Embryonic facial prominence (tissue), 1 donor: Measurements from ENCODE around the gene CSNK1E.

Experiments
- DNase-seq: peaks from one replicate; pipeline ENCODE4 v3.0.0-alpha.2; 2016; ENCODE audit errors: extremely low spot score

CSNK1E gene

DNA sequence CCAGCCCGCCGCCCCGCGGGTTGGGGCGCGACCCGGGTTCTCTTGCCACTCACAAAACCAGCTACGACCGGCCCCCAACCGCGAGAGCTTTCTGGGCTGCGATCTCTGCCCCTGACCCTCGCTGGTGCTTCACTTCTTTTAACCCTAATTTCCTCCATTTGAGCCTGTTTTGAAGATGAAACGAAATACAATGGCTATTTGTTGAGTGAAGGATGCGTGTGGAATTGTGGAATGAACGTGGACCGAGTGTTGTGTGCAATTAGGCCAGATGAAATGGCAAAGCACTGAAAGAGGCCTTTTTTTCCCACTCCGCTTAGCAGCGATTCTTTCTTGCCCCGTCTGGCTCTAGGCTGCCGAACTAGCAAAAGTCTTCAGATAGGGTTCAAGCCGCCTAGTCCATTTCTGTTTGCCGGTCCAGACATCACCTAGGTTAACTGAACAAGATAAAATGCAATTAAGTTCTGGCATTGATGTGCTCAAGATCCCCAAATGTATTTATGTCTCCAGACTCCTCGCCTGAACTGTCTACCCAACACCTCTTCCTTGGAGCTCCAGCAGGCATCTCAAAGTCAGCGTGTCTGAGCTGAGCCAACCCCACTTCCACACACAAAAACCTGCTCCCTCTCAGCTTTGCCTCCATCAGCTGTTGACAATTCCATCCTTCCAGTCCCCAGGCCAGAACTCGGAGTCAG, 44.0 kb downstream of the CSNK1E start:
- DNase-seq, result no peak

DNA sequence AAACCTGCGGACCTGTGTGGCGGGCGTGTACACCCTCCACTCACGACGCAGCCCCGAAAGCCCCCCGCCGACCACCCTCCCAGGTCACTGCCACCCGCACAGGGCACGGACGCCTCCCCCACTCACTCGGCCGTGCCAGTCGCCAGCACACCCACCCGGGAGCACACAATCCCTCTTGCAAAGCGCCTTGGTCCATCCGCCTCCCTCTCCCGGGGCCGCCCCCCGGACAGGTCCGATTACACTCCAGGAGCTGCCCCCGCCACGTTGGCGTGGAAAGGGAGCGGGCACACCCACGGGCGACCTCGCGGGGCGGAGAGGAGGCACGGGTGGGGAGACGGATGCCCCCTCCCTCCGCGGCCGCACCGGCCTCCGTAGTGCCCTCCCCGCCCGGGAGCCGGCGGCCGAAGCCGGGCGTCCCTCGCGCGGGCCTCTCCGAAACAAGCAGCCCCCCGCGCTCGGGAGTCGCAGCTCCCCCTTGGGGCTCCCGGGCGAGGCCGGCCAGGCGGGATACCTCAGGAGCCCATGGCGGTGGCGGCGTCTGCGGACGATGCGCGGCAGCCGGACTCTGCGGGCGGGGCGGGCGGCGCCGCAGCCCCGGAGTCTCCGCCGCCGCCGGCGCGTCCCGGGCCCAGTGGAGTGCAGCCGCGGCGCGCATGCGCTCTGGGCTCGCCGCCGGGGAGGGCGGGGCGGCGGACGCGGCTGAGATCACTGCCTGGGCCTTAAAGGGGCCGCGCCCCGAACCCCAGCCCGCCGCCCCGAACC, 44.7 kb downstream of the CSNK1E start, which contains the start of gene TMEM184B:
TSS of gene TMEM184B (minus strand) at position 638 of the 762 bp plus-strand sequence. CDS start 25,049 bp downstream, outside the sequence.
- no peak for DNase-seq

DNA sequence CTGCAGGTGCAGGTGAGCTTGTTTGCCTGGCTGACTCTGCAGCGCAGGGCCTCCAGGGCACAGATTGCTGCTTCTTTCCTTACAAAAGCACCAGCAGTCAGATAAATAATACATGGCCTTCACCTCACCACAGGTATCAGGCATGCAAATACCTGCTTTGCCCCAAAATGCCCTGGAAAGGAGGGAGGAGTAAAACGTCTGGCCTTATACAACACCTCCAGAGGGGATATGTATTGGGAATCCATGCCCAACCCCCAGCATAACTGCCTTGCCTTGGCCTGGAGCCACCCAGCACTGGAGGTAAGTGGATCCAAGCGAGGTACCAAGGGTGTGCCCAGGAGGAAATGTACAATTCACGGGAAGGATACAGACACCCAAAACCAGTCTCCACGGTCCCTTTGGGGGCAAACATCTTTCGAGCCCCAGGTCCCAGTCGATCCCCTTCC, 45.3 kb downstream of the CSNK1E start:
- DNase-seq, result no peak

DNA sequence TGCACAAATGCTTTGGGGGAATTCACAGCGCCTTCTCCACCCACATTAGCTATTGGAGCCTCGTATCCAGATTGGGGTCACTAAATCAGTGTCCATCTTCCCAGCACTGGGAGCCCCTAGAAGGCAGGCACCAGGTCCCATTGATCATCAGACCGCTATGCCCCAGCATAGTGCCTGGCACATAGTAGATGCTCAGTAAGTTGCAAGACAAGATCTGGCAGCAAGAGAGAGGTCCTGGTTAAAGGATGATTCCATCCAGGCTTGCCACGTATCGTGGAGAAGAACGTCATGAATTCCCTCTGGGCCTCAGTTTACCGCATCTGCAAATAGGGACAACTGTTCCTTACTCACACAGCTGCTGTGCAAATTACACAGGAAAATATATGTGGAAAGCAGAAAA, 46.1 kb downstream of the CSNK1E start:
- no peak for DNase-seq

DNA sequence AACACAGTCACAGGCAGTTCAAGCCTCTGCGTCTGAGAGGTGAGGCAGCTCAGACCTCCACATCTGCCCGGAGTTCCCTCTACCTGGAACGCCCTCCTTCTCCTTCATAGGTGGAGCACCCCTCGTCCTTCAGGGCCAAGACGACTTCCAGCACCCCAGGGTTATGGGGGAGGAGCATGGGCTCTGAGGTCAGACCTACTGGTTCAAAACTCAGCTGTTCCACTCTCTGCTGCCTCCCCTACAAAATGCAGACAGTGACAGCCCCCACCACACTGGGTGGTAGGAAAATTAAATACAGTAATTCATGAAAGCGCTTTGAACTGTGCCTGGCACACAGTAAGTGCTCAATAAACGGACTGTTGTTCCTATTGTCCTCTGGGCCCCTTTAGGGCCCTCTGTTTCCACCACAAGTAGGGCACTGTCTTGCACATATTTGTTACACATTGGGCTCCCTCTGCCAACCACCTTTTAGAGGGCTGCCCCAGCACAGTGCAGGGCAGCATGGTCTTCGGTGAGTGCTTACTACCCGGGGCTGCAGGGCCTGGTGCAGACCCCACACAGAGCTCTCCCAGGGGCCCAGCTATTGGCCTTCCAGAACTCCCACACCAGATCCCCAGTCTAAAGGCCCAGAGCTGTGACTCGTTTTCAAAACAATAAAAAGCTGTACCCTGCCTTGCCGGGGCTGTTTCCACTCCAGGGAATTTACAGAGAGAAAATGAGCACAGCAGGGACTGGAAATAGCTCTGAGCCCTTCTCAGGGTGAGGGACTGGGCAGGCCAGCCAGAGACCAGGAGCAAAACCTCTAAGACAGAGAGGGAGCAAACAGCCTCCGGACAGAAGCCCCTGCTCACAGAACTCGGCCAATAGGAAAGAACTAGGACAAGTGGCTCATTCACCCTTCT, 46.9 kb downstream of the CSNK1E start:
- DNase-seq, result no peak

- DNase-seq, result no peak
Measured at GRCh38 chr22:38269466-38269865, 47.8 kb downstream of the CSNK1E start.

- DNase-seq, result no peak
Measured at GRCh38 chr22:38267086-38267485, 50.1 kb downstream of the CSNK1E start.

- no peak for DNase-seq
Measured at GRCh38 chr22:38266120-38266519, 51.1 kb downstream of the CSNK1E start.

DNA sequence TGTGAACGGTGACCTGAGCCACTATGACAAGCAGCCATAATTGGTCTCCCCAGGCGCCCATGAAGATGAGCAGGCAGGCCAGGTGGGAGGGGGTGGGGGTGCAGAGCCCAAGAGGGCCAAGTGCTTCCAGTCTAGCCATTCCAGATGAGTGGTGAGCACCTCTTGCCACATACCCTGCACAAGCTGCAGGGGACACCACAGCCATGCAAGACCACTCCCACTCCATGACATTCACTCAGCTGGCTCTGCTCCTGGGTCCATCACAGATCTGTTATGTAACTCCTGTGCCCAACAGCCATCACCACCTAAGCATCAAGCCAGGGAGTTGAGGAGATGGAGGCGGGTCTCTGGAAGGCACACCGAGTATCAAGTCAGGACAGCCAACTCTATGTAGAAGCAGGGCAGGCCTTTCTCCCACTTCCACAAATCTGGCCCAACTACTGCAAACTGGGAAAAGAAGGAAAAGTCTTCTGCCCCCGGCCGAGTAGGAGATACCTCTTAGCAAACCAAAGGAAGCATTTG, 52.9 kb downstream of the CSNK1E start:
- no peak for DNase-seq

- no peak for DNase-seq
Measured at GRCh38 chr22:38262051-38262795, 55.0 kb downstream of the CSNK1E start.

- no peak for DNase-seq
Measured at GRCh38 chr22:38260761-38261681, 56.2 kb downstream of the CSNK1E start.

DNA sequence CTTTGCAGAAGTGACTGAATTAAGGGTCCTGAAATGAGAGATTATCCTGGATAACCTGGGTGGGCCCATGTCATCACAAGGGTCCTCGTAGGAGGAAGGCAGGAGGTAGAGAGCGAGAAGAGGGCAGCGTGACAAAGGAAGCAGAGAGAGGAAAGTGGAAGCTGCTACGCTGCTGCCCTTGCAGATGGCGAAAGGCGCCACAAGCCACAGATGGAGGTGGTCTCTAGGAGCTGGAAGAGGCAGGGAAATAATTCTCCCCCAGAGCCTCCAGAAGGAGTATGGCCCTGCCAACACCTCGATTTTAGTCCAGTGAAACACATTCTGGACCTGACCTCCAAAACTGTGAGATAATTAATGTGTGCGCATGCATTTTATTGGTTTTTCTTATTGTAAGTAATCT, 57.9 kb downstream of the CSNK1E start:
- no peak for DNase-seq

- no peak for DNase-seq
Measured at GRCh38 chr22:38258895-38259294, 58.3 kb downstream of the CSNK1E start.

DNA sequence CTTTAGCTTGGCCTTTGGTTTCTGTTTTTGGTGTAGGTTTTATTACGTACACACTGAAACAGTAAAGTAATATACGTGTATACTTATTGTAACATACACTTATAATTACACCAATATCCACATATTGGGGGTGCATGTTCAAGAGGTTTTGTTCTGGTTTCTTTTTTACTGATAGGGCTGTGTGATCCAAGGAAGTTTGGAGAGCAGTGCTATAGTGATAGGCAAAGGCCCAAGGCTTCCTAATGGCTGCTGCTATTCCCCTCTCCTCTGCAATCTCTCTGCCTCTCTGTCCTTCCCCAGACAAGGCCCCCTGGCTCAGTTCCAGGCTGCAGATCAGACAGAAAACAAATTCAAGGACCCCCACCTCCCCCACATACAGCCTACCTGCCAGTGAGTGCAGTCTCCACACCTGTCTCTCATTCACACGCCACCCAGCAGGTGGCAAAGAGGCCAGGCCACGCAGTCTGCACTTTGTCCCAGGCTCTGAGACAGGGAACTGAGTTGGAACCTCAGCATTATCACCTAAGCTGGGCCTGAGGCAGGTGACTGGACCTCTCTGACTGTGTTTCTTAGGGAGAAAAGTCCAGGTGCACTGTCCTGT, 59.5 kb downstream of the CSNK1E start:
- no peak for DNase-seq

DNA sequence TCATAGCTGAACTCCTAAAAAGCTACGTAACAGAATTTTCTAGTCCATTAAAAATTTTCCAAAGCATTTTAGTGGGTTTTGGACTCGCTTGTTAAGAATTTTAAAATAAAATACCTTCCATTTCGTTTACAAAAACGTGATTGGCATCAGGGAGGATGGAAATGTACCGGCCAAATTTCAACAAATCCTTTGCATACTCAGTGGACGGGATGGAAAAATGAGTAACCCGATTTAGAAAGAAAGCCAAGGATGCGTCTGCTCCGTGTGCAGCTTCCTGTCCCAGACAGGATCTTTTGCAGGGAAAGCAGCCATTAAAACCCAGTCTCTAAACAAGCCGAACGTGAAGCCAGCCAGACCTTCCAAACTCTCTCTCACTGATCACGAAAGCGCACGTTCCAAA, 60.1 kb downstream of the CSNK1E start:
- no peak for DNase-seq

DNA sequence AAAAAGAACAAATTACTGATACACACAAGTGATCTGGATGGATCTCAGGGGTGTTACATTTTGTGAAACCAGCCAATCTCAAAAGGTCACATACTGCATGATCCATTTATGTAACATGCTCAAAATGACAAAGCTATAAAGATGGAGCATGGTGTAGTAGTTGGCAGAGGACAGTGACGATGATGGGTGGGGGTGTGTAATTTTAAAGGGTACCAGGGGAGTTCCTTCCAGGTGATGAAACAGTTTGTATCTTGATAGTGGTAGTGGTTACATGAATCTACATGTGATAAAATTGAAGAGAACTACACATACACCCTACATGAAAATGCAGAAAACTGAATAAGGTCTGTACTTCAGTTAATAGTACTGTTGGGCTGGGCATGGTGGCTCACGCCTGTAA, 61.5 kb downstream of the CSNK1E start:
- no peak for DNase-seq

DNA sequence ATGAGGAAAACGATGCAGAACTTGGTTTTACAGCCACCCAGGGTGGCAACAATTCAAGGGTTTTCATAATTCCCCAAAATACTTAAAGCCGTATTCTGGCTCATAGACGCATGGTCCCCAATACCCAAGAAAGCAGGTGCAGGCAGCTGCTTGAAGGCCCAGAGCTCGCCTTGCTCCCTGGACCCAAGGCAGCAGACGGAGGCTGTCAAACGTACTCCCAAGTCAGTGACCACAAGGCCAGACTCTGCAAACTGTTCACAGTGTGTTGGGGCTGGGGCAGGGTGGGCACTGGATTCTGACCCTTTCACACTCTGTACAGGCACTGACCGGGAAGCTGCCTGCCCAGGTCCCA, 65.9 kb downstream of the CSNK1E start:
- DNase-seq, result no peak

- DNase-seq, result no peak
Measured at GRCh38 chr22:38250643-38251340, 66.4 kb downstream of the CSNK1E start.
